NCI-H460 (cell line): ENCODE results near the gene SLC39A11. TPM values are rescaled to one million over a fixed set of nuclear protein-coding genes. Genes with fewer than 3 reads are reported as not detected.

Experiments
- DNase-seq: peaks from one replicate; pipeline ENCODE4 v3.0.0-alpha.2; 2016; ENCODE audit warnings: low read depth; ENCODE audit errors: extremely low read depth
- total RNA-seq: library from RNA; depleted of rRNA; stranded (reverse); fragments of >200 nt; shearing (Covaris generic); gene quantifications from 2 replicates; pipeline ENCODE4 v1.2.3, GENCODE V29; 2014

SLC39A11 gene
- total RNA-seq, 1 experiment from 2014 or later = 14.5 TPM

DNA sequence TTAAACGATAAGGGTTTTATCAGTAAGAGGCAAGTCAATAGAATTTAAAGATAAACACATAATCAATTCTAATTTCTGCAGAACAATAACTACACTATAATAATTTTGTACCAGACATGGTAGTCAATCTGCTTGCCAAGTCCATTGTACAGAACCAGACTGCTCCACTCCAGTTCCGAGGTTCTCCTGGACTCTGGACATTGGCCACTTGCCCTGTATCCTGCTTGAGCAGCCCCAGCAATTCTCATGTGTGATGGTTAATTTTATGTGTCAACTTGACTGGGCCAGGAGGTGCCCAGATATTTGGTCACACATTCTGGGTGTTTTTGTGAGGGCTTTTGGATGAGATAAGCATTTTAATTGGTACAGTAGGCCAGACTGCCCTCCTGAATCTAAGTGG, 384.6 kb downstream of the SLC39A11 start:
- no peak for DNase-seq

DNA sequence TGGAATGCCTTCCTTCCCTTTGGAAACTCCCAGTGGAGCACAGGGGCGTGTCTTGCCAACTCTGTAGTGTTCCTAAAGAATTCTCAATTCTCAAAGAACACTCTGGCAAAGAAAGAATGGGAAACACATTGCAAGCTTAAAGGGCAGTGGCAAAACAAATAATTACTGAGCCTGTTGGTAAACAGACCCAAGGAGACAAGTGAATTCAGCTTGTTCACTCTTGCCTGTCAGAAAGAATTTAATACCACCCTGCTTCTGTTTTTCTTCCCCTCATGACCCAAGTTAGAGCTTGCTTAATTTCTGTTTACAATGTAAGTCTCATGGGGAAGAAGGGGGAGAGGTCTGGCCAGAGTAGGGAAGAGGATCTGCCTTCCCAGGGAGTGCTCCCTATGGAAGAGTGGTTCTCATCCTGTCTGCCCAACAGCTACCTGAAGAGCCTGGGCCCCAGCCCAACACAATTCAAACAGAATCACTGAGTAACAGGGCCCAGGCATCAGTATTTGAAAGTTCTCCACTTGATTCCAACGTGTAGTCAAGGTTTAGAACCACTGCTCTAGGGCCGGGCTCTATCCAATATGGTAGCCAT, 386.0 kb downstream of the SLC39A11 start:
- peak; percentile 30 for DNase-seq

DNA sequence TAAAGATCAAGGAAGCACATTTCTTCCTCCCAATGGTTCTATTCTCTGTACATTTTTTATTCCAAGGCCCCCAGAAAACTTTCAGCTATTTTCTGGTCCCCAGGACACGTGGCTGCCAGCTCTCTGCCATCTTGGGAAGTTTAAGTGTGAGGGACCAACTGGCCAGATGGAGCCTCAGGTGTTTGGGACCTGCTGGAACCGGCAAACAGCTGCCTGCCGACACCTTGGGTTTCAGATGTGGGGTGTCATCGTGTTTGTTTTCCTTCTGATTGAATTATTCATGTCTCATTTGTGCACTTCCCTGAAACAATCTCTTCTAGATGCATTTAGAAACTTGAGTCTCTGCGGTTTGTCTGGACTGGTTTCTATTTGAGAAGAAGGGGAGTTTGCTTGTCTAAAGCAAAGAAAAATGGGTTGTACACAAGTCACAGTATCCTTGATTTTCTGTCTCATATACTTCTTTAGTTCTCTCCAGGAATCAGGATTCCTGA, 386.5 kb downstream of the SLC39A11 start:
- no peak for DNase-seq

DNA sequence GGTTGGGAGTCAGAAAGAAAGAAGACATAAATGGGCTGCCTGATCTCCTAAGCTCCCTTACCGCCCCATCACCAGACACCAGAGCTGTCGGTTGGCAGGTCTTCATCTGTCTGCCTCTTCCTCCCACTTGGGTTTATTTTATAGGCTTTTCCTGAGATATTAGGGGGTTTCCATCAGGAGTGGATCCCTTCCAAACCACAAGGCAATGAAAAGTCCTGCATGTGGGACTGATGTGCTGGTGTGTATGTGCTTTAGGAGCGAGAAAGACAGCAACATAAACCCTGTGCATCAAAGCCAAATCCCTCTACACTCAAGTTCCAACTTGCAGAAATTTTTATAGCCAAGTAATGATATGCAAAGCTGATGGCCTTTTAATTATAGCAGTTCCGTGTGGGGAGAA, 389.5 kb downstream of the SLC39A11 start:
- DNase-seq = no peak

DNA sequence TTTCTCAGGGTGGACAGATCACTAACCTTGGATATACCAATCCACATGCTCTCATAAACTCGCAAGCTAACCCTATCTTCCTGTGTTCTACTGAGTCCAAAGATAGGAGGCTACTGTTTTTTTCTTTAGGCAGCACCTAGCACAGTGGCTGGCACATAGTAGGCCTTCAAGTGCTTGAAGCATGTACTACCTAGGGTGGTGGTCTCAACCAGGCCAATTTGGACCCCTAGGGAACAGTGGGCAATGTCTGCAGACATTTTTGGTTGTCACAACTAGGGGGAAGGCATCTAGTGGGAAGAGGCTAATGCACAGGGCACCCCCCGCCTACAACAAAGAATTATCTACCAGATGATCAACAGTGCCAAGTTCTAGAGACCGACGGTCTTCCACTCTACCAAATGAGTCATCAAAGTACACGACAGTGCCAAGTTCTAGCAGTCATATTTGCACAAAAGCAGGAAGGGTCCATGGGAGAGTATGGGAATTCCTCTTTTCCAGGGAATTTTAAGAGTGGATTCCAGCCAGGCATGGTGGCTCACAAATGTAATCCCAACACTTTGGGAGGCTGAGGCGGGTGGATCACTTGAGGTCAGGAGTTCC, 390.3 kb downstream of the SLC39A11 start:
- DNase-seq = no peak

DNA sequence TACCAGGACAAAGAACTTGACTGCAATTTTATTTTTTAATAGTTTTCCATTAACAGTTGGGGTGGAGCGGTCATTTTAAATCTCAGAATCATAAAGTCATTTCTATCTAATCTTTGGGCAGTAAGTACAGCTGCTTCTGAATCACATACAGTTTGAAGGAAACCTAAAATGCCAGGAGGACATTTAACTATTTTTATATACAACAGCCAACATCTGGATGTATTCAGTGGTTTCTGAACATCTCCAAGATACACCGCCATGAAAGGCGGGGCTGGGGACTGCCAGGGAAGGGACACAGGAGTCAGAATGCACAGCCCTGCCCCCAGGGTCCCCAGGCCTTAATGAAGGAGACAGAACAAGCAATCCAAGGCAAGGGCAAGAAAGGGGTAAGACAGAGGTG, 392.3 kb downstream of the SLC39A11 start:
- DNase-seq = no peak

DNA sequence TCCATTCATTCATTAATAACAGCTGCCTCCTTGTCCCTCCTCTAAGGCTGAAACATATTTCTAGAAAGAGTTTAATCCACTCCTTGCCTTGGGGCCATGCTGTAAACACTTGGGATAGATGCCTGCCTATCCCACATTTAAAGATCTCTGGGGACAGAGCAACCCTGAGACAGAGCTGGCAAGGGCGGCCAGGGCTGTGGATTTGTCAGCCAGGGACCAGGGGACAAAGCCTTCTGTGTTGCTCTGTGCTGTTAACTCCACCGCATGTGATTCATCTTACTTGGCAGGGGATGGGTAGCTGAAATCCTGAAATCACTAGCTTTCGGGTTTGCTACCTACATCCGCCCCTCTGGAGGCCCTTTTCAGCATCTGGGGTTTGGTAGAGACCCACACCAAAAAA, 392.9 kb downstream of the SLC39A11 start:
- no peak for DNase-seq

DNA sequence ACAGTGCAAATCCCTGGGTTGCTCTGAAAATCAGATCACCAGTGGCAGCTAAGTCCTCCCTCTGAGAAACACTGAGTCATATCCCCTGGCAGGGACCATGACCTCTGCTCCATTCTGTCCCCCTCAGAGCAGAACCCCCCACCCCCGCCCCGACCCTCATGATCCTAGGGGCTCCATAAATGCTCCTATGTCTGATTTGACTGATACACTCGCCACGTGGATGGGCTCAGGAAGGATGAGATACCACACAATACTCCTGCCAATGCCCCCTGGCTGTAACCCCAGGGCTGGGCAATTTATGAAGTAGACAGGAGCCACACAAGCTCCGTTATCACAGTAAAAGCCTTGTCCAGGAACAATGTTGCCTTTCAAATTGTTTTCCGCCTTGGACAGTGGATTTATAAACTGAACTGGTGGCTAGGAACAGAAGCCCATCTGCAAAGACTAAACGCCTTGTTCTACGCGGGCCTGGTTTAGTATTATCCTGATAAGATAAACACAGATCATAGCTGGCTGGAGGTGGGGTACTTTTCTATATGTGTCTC, 394.8 kb downstream of the SLC39A11 start:
- no peak for DNase-seq

DNA sequence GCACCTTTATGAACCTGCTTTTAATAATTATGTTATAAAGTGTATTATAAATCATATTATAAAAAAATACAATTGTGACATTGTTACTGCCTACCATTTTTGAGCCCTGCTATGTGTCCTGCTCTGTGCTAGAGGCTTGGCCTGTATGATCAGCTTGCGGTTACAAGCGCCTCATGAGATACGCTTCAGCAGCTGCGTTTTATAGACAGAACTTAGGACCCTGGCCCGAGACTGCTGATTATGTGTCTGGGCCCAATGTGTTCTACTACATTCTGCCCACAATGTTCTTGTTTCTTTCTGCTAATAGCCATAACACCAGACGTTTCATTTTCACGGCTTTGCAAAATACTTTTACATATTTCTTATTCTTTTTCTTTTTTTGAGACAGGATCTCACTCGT, 395.8 kb downstream of the SLC39A11 start:
- DNase-seq = no peak

DNA sequence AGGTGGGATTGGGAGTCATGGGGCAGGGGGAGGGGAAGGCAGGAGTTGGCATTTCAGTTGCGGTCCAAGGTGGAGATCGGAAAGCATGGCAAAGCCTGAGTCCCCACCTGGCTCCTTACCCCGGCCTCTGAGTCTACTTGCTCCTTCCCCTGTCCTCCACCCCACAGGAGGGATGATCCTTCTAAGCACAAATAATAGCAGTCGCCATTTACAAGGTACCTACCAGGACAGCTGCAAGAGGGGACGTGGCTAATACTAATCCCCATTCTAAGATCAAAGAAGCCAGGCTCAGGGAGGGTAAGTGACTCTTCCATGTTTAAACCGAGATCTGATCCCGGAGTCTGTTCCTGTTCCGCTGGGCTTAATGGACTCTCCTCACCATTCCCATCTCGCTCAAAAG, 396.3 kb downstream of the SLC39A11 start:
- DNase-seq = no peak

DNA sequence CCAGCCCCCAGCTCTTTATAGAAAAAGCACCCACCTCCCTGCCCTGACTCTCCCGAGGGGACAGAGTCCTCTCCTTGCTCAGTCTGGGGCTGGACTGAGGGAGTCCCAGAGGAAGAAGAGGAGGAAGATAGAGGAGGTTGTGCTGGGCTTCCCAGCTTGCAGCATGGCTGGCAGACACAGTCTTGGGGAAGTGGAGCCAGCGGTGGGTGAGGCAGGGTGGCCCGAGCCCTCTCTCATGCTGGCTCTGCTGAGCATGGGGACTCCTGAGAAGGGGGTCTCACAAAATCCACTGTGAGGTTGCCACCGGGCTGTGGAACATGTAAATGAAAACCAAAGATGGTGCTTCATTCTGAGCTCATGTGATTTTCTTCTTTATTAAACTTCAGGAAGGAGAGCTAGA, 398.5 kb downstream of the SLC39A11 start:
- DNase-seq = no peak

DNA sequence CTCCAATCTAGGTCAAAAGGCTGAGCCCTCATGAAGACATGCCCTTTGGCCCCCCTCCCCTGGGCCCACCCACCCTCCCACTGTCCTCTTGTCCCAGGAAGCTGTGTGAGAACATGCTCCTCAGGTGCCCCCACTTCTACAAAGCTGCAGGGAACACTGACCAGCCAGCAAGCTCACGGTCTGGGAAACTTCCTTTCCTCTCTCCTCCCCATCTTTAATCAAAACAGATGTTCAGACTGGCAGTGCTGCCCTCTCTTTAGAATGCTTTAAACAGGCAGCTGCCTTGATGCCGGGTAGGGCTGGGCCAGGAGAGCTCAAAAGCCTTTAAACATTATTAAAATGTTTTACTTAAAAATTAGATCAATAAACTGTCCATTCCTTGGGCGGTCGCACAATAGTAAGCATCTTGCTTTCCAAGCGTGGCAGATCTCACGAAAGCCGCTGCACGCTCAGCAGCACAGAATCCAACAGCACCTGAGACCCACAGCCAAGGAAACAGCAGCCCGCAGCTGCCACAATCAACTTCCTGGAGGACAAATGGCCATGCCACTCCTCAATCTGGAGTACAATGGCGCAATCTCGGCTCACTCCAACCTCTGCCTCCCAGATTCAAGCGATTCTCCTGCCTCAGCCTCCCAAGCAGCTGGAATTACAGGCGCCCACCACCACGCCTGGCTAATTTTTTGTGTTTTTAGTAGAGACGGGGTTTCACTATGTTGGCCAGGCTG, 399.2 kb downstream of the SLC39A11 start:
- no peak for DNase-seq

DNA sequence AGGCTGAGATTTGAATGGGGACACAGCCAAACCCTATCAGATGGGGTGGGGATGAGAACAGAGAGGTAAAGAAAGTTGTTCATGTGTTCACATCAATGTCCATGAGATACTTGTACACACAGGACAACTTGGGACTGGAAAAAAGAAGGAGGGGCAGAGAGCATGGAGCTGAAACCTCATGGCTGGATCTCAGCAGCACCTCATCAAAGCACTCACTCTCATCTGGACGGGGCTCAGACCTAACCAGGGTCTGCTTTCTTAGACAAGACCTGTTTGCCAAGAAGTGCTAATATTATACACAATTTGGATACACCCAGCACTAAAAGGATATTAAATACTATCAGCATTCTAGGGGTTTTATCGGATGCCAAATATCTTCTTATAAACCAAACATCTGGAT, 399.8 kb downstream of the SLC39A11 start:
- DNase-seq = no peak

DNA sequence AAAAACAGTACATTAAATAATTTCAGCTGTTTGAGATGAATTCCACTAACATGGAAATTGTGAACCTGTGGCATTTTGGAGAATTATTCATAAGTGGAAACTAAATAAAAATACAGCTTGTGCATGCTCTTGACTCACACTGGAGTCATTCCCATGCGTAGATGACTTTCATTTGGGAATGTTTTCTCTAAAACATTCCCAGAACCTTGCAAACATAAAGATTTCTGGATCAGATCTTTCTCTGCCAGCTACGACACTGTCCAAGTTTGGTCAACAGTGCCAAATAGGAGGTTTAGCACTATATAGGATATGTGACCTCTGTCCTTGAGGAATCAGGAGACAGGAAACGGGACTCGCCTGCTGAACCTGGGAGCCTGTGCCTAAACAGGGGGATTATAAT, 400.9 kb downstream of the SLC39A11 start:
- DNase-seq = no peak

DNA sequence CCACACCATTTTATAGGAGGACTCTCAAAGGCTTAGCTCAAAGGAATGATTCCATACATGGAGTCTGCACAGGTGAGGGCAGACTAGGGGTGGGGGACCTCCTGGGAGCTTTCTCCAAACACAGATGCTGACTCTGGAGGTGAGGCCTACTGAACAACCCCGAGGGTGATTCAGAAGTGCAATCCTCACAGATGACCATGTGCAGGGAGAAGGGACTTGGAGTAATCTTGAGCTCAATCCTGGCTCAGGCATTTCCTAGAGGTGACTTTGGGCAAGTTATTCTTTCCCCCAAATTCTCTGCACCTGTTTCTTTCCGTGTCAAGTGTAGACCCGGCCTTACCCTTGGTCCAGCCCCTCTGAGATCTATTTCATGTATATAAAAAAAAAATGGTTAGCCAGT, 401.5 kb downstream of the SLC39A11 start:
- DNase-seq = no peak

DNA sequence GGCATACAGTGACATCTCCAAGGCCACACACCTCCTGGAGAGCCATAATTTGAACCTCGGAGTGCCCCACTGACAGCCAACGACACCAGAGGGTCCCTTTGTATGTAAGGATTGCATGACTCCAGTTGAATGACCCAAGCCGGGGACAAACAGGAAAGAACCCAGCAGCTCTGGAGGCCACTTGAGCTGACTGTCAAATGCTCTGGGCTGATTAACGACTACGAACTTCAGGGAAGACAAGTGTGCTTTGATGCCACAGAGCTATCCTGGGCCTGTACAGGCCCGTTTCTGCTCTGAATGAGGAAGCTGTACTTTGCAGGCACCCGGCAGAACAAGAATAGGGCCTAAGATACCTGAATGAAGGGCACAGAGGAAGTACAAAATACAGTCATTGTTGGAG, 404.6 kb downstream of the SLC39A11 start:
- no peak for DNase-seq

DNA sequence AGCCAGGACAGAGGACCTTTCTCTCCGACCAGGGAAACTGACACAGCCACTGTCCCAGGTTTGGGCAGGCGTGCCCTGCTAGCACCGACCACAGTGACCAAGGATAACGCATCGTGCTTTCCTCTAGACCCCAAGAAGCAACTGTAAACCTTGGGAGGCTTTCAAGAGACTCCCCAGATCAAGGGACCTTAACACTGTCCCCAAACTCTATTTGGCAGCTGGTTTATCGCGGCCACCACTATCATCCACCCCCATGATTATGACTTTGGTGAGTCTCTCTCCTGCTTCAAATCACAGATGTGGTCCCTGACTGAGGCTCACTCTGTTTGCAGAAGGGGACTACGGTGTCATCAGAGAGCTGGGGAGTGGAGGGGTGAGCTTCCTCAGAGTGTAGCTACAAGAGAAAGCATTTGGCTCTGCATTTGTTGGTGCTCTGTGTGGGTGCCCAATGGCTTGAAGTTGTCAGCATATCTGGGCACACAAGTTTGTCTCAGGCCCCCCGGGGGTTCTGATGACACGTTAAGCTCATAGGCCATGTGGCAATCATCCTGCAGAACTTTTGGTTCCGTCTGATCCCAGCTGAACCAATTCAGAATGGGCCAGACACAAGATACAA, 408.0 kb downstream of the SLC39A11 start:
- DNase-seq = no peak

DNA sequence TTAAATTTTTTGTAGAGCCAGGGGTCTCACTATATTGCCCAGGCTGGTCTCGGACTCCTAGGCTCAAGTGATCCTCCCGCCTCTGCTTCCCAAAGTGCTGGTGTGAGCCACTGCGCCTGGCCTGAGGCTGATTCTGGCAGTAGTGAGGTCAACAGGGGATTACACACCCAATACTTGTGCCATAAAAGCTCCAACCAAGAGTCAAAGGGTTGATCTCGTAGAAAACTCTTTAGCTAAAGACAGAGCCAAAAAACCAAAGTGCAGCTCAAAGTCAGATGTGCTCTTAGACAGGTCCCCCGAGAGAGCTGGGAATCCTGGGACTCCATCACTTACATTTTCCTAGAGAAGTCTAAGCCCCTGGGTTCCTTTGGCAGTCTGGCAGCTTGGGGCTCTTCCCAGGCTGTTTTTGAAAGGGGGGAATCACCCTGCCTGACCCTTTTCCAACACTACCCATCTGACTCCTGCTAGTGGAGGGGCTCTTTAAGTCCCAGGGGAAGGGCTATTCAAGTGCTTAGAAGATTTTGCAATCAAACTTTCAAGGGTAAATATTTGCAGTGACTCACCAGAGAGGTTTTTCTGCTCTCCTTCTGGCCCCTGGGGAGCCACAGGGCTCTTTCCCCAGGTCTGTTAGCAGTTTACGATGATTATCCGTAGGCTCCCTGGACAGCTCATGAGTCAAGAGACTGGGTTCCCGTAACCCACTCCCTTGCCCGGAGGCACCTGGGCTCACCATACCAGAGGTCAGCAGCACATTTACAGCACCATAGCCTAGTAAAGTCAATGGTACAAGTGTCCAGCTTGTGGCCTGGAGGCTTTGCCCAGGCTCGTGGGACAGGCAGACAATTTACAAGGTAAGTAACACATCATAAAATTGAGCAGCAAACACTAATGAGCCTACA, 408.7 kb downstream of the SLC39A11 start:
- peak; percentile 80 for DNase-seq

DNA sequence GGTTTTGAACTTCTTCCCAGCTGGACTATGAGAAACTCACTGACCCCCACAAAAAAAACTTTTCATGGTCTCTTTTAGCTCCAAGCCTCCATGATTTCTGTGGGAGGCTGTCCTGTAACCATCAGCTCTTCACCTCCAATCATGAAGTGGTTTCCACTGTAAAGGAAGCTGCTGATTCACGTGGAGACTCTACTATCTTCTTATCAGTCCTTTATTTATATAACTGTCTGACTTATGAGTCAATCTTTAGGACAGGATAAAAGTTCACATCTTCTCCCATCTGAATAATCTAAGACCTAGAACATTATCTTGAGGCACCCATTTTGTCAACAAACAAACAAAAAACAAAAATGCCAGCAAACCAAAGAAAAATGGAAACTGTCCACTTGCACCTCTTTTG, 409.9 kb downstream of the SLC39A11 start:
- no peak for DNase-seq

DNA sequence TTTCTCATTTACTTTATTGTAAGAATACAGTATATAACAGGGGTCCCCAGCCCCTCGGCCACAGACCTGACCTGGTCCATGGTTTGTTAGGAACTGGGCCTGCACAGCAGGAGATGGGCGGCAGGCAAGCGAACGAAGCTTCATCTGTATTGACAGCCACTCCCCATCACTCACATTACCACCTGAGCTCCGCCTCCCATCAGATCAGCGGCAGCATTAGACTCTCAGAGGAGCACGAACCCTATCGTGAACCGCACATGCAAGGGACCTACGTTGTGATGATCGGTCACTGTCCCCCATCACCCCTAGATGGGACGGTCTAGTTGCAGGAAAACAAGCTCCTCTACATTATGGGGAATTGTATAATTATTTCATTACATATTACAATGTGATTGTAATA, 410.6 kb downstream of the SLC39A11 start:
- DNase-seq = no peak
